GM23338 (cell line): ENCODE measurements around the gene SARDH.

Source experiments
- CREB1 ChIP-seq: fragments of 250-450 bp; sonication (Bioruptor Pico); IDR thresholded peaks from 2 replicates; pipeline ENCODE4 v1.5.0; 2020; ENCODE audit warnings: low read depth, mild to moderate bottlenecking, moderate library complexity
- CTCF ChIP-seq, 2 experiments: fragments of 200-600 bp in 1 of 2; sonication (generic) in 1 of 2; conservative IDR thresholded peaks; 2 replicates each; pipeline versions ENCODE4 v1.5.1 to v1.6.1; 2016 to 2017; ENCODE audit warnings: antibody characterized with exemption in 2 of 2, low read depth in 2 of 2, mild to moderate bottlenecking in 2 of 2, moderate library complexity in 1 of 2
- EZH2 ChIP-seq: fragments of 200-600 bp; sonication (generic); IDR thresholded peaks from one replicate; pipeline ENCODE4 v1.8.0; 2017; ENCODE audit warnings: antibody characterized with exemption, mild to moderate bottlenecking, low read depth; ENCODE audit not compliant: unreplicated experiment
- EZH2phosphoT487 ChIP-seq: fragments of 200-600 bp; sonication (generic); IDR thresholded peaks from one replicate; pipeline ENCODE4 v1.8.1; 2018; ENCODE audit warnings: antibody characterized with exemption; ENCODE audit not compliant: unreplicated experiment
- POLR2AphosphoS5 ChIP-seq: IDR thresholded peaks from 2 replicates; pipeline ENCODE4 v1.6.1; 2016; ENCODE audit warnings: antibody characterized with exemption, low read depth
- REST ChIP-seq: IDR thresholded peaks from one replicate; pipeline ENCODE4 v1.6.1; 2018; ENCODE audit warnings: antibody characterized with exemption; ENCODE audit not compliant: unreplicated experiment
- STAT1 ChIP-seq: IDR thresholded peaks from one replicate; pipeline ENCODE4 v1.6.1; 2016; ENCODE audit warnings: antibody characterized with exemption; ENCODE audit not compliant: unreplicated experiment

- no peak for TF ChIP-seq CTCF (conservative IDR thresholded peaks at IDR 0.05; ENCODE audit: low read depth in 2 of 2)
- TF ChIP-seq REST: no peak
- TF ChIP-seq EZH2: no peak
- no peak for TF ChIP-seq POLR2AphosphoS5
- no peak for TF ChIP-seq CREB1 (CRISPR knock-in tag)
- no peak for TF ChIP-seq EZH2phosphoT487
- no peak for TF ChIP-seq STAT1
These were observed 66.8 kb downstream of the SARDH start for GRCh38 chr9:133671371-133671770.
